Activated CD4-positive, alpha-beta T cell treated with anti-CD3 and anti-CD28 coated beads, Interleukin-2, amount 50 U/mL, for 4 hours (primary cell): ENCODE results near the gene LMO4.

Source experiments
- DNase-seq, 2 experiments: peaks; one replicate each; pipeline ENCODE4 v3.0.0-alpha.2; 2020

LMO4 gene

GRCh38 chr1:87329051-87329525 lies 408 bp downstream of the LMO4 start:
- peak; percentile 15 to 28 for DNase-seq

DNA sequence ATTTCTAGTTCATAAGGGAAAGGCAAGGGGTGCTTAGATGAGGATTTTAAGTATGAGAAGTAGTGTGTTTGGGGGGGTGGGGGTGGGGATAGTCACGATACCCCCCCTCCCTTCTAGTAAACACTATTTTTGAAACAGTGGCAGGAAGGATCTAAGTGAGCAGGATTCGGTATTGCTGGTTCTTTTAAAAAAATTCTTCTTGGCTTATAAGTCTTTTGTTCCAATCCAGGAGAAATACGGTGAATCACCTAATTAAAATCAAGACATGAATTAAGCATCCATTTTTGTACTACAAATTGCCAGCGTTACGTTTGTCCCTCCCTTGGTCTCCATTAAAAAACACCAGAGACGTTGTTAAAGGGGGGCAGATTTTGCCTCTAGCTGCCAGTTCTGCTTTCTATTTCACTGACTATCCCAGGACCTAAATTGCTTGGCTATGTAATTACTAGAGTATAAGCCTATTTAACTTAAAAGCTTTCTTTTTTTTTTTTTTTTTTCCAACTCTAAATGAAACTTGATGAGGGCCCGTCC lies 911 bp downstream of the LMO4 start:
- DNase-seq: no peak

DNA sequence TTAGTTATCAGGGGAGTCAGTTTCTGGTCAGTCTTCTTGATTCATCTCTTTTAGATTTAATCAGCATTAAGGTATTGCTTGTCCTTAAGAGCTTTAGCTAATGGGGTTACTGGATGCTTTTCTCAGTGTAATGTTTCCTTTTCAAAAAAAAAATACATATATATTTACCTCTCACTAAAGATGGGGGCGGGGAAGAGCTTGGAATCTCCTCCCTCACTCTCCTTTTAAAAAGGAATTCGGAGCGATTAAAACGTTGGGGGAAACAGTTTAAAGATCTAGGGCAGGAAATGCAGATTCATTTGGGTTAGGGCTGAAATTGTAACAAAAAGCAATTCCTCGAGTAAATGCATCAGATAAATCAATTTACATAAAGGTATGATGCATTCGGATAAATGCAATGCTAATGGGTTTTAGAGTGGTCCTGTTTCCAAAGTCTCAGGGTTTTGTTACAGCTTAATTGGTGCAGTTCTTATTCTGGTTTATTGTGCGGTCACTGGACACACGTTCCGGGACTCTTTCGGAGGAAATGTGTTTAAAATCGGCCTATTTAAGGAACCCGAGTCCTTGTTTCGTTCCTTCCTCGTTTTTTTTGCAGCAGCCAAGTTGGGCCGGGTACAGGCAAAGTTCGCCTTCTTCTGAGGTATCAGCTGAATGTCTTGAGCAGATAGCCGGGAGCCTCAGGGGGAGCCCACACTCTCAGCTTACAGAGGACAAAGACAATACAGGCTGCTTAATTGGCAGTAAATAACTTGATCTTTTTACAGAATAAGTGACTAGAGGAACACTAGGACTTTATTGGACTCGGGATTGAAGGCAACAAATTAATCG lies 1.6 kb downstream of the LMO4 start:
- no peak for DNase-seq

- no peak for DNase-seq
These were observed 2.2 kb downstream of the LMO4 start for GRCh38 chr1:87330885-87331364.

- peak; percentile 60 to 63 for DNase-seq
These were observed 2.9 kb downstream of the LMO4 start for GRCh38 chr1:87331365-87332241.

GRCh38 chr1:87333692-87334347 lies 5.1 kb downstream of the LMO4 start:
- DNase-seq: no peak

DNA sequence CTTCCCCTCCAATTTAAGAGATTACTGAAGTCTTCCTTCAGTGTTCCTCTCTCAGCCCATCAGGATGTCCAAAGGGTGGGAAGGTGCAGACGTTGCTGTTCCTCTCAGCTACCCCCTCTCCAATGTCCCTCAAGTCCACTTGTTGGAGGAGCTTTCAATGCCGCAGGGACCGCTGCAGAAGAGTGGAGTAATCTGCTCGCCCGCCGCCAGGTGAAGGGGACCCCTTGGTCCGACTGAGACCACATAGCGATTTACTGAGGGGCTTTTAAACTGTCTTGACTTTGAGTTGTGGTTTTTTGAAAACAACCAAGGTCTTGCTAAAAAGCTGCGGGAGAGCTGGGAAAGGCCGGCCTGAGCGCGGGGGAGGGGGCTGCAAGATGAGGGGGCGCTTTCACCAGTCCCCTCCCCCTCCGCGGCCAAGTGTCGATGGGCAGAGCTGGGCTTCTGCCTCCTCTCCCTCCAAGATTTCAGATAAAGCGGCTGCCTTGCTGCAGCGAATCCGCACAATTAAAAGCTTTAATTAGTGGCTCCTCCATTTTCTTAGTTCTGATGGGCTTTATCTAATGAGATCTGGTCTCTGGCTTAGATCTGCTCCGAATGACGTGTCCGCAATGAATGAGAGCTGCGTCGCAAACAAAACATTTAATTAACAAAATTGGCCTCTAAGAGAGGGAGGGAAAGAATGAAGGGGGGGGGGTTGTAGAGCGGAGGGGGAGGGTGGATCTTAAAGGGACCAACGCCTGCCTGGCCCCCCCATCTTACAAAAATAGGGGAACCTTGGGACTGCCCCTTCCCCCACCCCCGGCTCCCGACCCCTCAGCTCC lies 5.9 kb downstream of the LMO4 start:
- DNase-seq: no peak

DNA sequence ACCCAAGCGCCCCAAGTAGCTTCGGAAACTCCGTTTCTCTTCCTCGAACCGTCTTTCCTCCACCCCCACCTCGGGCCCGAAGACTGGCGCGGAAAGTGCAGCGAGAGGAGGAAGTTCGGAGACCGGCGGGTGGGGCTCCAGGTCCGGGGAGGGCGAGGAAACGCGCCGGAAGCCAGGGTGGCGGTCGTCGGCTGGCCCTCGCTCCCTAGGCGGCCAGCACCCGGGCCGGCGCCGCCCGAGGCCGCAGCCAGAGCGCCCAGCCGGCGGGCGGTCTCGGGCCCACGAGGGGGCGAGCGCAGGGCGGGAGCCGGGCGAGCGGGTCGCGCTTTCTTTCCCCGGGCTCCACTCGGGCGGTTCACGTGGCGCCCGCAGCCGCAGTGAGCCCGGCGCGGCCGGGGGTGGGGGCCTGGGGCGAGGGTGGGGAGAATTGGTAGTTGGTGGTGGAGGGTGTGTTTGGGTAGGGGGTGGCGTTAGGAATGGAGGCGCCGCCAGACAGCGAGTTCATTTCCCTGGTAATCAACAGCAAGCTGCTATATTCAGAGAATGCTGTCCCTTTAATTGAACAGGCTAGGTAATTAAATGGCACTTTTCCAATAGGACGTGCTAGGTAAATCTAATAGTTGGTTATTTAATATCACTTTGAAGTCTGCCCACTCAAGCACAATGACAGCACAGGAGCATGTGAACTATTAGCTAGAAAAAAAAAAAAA lies 6.7 kb downstream of the LMO4 start:
- DNase-seq: peak; percentile 43 to 51

GRCh38 chr1:87336623-87337067 lies 8.0 kb downstream of the LMO4 start:
- DNase-seq: no peak

DNA sequence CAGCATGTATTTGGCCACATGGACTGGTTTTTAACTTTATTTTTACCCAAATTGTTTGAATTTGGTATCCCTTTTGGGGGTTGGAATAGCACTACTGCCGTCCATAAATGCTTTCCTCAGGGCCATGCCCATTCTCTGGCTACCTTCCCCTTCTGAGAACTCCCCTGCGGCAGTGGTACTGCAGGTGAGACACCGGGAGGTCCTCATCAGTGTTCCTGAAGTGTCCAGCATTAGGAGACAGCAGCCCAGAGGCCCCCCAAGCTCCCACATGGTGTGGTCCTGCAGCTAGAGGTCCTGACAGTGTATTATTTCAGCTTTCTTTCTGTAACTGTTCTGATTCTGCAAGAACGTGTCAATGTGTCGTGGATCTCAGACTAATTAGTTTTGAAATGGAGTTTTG lies 8.9 kb downstream of the LMO4 start:
- DNase-seq: no peak

GRCh38 chr1:87338566-87338965 lies 9.9 kb downstream of the LMO4 start:
- no peak for DNase-seq

DNA sequence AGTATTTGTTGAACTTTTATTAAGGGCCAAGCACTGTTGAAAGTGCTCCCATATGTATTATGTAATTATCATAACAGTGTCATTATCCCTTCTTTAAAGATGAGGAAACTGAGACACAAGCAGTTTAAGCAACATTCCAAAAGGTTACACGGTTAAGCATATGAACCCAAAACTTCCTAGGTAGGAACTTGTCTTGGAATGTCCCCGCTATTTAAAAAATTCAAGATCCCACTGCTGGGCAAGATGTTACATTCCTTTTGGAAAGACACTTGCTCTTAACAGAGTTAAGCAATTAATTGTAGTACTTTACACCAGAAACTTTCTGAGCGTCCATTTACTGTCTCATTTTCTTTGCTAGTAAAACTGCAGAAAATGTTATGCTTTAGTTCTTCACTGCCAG lies 15.6 kb downstream of the LMO4 start:
- no peak for DNase-seq

DNA sequence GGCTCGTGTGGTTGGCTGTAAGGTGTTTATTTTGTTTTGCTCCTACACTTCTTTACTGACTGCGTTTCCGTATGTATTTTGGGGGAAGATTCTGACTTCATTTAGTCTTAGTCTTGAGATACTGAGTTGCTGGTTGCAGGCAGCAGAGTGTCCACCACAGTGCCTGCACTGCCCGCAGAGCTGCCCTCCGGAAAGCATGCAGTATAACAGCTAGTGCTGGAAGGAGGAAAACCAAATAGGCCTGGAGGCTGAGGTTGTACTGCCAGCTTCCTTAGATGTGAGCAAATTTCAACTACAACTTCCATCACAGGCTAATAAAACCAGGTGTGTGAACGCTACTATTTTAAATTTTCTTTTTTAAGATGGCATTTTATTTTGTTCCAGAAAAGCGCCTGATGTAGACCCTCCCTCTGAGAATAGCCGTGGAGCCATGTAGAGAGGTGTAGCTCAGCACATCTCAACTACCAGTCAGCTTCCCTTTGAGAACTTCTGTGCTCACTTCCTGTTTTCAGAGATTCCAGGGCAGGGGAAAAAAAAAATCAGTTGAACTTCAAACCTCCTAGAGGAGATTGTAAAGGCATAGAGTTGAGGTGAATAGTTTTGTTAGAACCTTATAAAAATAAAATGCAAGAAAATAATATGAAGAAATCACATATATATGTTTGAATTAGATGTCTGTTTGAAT lies 17.6 kb downstream of the LMO4 start:
- no peak for DNase-seq

GRCh38 chr1:87348341-87349019 lies 19.8 kb downstream of the LMO4 start:
- no peak for DNase-seq

DNA sequence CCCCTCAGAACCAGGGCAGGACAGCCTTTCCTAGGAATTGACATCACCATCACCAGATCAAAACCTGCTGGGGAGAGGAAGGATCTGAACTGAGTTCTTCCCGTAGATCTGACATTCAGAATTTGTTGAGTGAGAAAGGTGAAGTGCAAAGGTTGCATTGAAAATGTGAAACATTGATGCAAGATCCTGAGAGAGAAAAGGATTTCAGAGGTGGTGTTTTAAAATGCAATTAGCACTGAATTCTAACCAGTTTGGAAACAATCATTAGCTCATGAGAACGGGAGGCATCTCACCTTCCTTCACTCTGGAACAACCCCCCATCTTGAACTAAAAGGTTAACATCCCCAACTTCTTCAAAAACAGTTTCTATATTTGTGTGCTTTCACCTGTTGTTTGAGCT lies 20.4 kb downstream of the LMO4 start:
- no peak for DNase-seq

GRCh38 chr1:87355894-87356293 lies 27.2 kb downstream of the LMO4 start:
- no peak for DNase-seq

- DNase-seq: no peak
These were observed 27.9 kb downstream of the LMO4 start for GRCh38 chr1:87356591-87356990.

DNA sequence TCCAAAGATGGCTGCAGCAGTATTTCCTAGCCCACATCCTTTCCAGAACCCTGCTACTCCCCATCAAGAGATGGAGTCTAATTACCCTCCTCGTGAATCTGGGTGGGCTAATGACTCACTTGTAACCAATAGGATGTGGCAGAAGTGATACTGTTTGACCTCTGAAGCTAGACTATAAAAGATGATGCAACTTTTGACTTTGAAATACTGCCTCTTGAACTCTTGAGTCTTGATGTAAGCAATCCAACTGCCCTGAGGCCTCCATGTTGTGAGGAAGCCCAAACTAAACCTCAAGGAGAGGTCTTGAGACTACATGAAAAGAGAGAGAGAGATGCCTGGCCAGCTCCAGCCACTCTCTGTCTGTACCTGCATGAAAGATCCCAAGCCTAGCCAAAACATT lies 29.5 kb downstream of the LMO4 start:
- no peak for DNase-seq

DNA sequence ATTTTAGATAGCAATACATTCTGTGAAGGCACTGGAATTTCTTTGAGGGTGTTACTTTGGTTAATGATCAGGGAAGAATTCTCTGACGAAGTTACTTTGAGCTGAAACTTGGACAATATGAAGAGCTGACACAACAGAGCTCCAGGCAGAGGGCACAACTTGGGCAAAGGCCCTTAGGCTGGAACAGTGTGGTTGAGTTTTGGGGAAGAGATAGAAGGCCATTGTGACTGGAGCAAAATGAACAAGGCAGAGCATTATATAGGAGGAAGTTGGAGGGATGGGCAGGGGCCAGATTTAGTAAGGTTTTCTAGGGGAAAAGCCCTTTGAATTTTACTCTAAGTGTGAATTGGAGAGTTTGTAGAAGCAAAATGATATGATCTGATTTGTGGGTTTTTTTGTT lies 30.9 kb downstream of the LMO4 start:
- DNase-seq: no peak
